ENCODE data around the gene MAPK8IP1. TPM values are rescaled to one million over a fixed set of nuclear protein-coding genes. Genes with fewer than 3 reads are reported as not detected.

The MAPK8IP1 gene
- total RNA-seq, 1 experiment from 2014 or later = 2.2 TPM

GRCh38 chr11:45918962-45919675 is 33.7 kb downstream of the MAPK8IP1 start:
- TF ChIP-seq CTCF (IDR thresholded peaks at IDR 0.05; ENCODE audit: unreplicated experiment) = no peak

GRCh38 chr11:45919806-45920530 is 34.5 kb downstream of the MAPK8IP1 start:
- no peaks in the 10 kb centered on the region for H3K9me3 Mint-ChIP-seq (ENCODE audit: unreplicated experiment)
- H3K4me1 Mint-ChIP-seq (ENCODE audit: insufficient read depth, unreplicated experiment) = peaks cover 9% of the 10 kb centered on the region
- H3K27ac Mint-ChIP-seq (ENCODE audit: low read depth, unreplicated experiment) = no peak overlapping the region
- POLR2A ChIA-PET = no interaction called here
- intact Hi-C loops (cut with micrococcal nuclease) = no loop called here
- CTCF ChIA-PET = no interaction called here
- H3K27me3 Mint-ChIP-seq (ENCODE audit: insufficient read depth, unreplicated experiment) = no peaks in the 10 kb centered on the region
- H3K36me3 Mint-ChIP-seq (ENCODE audit: insufficient read depth, unreplicated experiment) = peaks cover 11% of the 10 kb centered on the region
- H3K4me3 Mint-ChIP-seq (ENCODE audit: unreplicated experiment) = no peak overlapping the region
- no TSS peak for BruUV-seq (replicated peaks)
- no peak for TF ChIP-seq CTCF (IDR thresholded peaks at IDR 0.05; ENCODE audit: unreplicated experiment)
- no peak for DNase-seq (ENCODE audit: unreplicated experiment)

More at GRCh38 chr11:45918962-45919675, 33.7 kb downstream of the MAPK8IP1 start:
- Mint-ChIP-seq H3K27me3 (ENCODE audit: insufficient read depth, unreplicated experiment) (no peaks in the 10 kb centered on the region), H3K9me3 (ENCODE audit: unreplicated experiment) (no peaks in the 10 kb centered on the region), H3K36me3 (ENCODE audit: insufficient read depth, unreplicated experiment) (peaks cover 11% of the 10 kb centered on the region), H3K4me3 (ENCODE audit: unreplicated experiment) (peak overlapping the region; percentile 92), H3K27ac (ENCODE audit: low read depth, unreplicated experiment) (peak overlapping the region; percentile 95), H3K4me1 (ENCODE audit: insufficient read depth, unreplicated experiment) (peaks cover 5% of the 10 kb centered on the region)
- CTCF ChIA-PET = interaction anchor here (0.6 to 0.9 kb wide), 2 partner anchors 12 to 46 kb away, joined by 3 read pairs; no protein-coding TSS in a partner anchor
- BruUV-seq (replicated peaks) = no TSS peak
- POLR2A ChIA-PET = interaction anchor here (1.5 to 2.6 kb wide), 8 partner anchors 8 to 88 kb away, joined by 5 to 23 read pairs (median 6); no protein-coding TSS in a partner anchor
- intact Hi-C loops (cut with micrococcal nuclease) = loop anchor here (1.0 kb wide), 1 partner anchor 72 kb away; the partner anchor contains the start of gene CRY2
- no peak for DNase-seq (ENCODE audit: unreplicated experiment)

DNA sequence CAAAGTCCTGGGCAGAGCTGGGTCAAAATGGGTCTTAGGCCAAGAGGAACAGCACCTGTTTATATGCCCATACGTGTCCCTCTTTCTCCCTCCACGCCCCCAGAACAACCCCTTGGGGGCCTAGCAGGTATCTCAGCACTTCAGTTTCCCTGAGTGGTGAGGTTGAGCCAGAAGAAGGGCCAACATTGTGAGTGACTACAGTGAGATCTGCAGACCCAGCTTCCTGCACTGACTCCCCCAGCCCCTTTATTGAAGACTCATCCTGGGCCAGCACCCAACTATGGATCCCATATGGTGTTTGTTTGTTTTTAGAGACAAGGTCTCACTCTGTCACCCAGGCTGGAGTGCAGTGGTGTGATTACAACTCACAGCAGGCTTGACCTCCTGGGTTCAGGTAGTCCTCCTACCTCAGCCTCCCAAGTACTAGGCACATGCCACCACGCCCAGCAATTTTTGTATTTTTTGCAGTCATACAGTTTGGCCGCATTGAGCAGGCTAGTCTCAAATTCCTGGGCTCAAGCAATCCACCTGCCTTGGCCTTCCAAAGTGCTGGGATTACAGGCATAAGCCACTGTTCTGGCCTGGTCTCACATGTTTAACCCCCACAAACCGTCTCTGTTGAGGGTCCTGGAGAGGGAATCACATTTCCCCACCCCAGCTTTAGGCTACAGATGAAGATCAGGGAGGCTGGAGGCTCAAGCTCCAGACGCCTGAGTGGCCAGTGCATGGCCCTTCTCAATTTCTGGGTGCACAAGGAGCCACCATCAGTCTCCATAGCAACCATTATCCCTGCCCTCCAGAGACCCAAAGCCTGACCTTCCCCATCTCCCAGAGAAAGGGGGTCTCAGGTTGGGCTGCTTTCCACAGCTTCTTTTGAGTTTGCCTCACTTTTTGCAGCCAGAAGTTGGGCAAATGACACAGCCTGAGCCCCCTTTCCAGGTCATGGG is 35.4 kb downstream of the MAPK8IP1 start:
- intact Hi-C loops (cut with micrococcal nuclease) = no loop called here
- BruUV-seq (replicated peaks) = no TSS peak
- POLR2A ChIA-PET = interaction anchor here (0.9 kb wide), 1 partner anchor 15 kb away, joined by 3 read pairs; no protein-coding TSS in a partner anchor

More for the DNA sequence above, 35.4 kb downstream of the MAPK8IP1 start:
- H3K27me3 Mint-ChIP-seq (ENCODE audit: insufficient read depth, unreplicated experiment) = no peaks in the 10 kb centered on the region
- CTCF ChIA-PET = interaction anchor here (0.6 kb wide), 1 partner anchor 394 kb away, joined by 3 read pairs; no protein-coding TSS in a partner anchor
- no peak overlapping the region for H3K4me3 Mint-ChIP-seq (ENCODE audit: unreplicated experiment)
- no peak for DNase-seq (ENCODE audit: unreplicated experiment)
- TF ChIP-seq CTCF (IDR thresholded peaks at IDR 0.05; ENCODE audit: unreplicated experiment) = no peak
- no peaks in the 10 kb centered on the region for H3K9me3 Mint-ChIP-seq (ENCODE audit: unreplicated experiment)
- H3K27ac Mint-ChIP-seq (ENCODE audit: low read depth, unreplicated experiment) = no peak overlapping the region
- peaks cover 9% of the 10 kb centered on the region for H3K4me1 Mint-ChIP-seq (ENCODE audit: insufficient read depth, unreplicated experiment)
- peaks cover 7% of the 10 kb centered on the region for H3K36me3 Mint-ChIP-seq (ENCODE audit: insufficient read depth, unreplicated experiment)
